Adipose tissue (tissue), 3 donors: ENCODE data around the gene AIRE. TPM values are rescaled to one million over a fixed set of nuclear protein-coding genes. Genes with fewer than 3 reads are reported as not detected.

ENCODE experiments used
- H3K27ac ChIP-seq: one replicate; pipeline ENCODE4 v1.5.1; 2013; ENCODE audit warnings: low read depth, low read length
- WGBS, 3 donors: extraction: QIAGEN DNeasy Blood & Tissue Kit; methylation state at CpG; one replicate each; pipeline ENCODE4 v1.1.7; 2013; 5-methylcytosine and 5-hydroxymethylcytosine counted together
- polyA plus RNA-seq, 3 donors: library from polyadenylated mRNA; stranded (reverse); fragments of 200-250 nt; gene quantifications; one replicate each; pipeline ENCODE4 v1.2.3, GENCODE V29; 2013
- donor health status: healthy with polysubstance abuse.
- donor health status: Bipolar disorder and iron deficiency.
- donor health status: healthy.

Gene AIRE
- polyA plus RNA-seq, 3 donors, result 0.03 to 0.15 TPM; not detected in 1

DNA sequence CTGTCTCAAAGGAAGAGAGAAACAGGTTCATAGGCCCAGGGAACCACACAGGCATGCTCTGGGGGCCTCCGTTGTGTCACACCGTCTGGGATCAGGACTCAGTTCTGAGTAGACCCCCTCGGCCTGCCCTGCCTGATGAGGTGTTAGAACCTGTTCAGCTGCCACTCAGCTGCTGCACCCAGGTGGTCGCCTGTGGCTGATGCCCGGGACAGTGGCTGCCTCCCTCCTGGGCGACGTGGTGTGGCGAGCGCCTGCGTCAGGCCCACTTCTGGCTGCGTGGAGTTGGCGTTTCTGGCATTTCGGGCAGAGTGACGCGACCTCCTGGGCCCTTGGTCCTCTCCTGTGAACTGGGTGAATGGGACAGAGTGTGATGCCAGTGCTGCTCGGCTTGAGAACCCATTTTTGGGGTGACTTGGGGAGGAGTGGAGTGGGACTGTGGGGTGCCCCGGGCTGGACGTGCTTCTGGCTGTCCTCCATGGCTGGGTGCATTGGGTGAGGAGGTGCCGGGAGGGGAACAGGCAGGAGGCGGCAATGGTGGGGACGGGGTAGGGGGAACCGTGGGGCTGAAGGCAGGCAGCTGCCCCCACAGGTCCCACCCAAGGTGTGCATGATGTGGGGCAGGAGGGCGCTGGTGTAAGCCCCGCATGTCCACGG, 42.7 kb downstream of the AIRE start:
- H3K27ac ChIP-seq, result no peak overlapping the region
- WGBS, 3 donors, result 84 to 87% (median 86%) methylated on average over 25 of the region's 25 CpGs

DNA sequence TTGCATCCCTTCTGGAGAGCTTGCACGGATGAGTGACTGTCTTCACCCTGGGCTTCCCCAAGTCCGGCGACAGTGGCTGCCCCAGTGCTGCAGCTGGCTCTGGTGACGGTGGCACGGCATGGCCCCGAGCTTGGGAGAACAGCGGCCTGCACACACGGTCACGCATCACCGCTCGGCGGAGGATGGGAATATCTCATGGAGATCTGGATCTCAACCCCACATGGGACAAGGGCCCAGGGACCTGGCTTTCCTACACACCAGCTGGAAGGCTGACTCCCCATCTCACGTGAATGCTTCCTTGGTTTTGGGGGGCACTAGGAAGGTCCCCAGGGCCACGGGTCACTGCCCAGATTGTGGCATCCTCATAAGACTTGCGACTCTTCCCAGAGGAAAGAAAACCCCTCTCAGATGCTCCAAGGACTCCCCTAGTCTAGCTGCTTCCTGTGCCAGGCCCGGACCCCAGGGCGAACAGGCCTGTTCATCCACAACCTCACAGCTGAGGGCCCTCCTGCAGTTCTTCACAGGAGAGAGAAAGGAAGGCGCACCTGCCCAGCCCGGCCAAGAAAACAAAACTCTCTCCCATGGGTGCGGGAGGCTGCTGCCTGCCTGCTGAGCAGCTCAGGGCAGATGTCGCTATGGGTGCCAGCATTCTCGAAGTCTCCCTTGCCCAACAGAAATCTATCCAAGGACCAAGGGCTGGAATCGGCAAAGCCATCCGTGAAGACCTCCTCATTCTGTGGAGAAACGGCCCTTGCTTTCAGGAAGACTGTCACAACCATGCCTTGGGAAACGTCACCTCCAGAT, 43.6 kb downstream of the AIRE start:
- WGBS, 3 donors, result 74 to 83% (median 80%) methylated on average over 26 of the region's 26 CpGs
- no peak overlapping the region for H3K27ac ChIP-seq

DNA sequence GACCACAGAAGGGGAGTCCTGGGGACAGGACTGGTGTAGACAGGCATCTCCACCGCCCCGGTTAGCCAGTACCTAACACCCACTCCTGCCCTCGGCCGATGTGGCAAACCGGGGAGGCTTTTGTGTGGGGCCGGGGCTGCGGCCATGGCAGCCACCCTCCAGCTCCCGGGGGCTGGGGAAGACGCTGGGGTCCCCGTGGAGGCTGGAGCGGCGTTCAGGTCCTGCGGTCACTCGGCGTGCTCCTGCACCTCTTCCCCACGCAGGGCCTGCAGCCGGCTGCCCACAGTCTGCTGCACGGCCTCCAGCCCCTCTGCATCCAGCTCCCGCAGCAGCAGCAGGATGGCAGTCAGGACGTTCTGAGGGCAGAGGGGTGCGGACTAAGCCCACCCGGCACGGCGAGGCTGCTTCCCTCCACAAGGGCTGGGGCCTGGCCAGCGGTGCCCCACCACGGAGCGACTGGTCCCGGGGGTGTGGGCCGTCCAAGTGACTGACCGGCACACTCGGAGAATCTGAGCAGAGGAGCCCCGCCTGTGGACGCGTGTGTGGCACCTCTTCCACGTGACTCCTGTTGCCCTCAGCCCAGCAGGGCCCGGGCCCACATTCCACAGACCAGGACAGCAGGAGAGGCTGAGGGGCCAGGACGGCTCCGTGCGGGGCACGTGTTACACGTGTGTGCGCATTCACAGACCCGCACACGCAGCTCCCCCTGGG, 44.5 kb downstream of the AIRE start:
- H3K27ac ChIP-seq, result no peak overlapping the region
- 89 to 92% (median 92%) methylated on average over 40 to 44 of the region's 44 CpGs for WGBS, 3 donors

DNA sequence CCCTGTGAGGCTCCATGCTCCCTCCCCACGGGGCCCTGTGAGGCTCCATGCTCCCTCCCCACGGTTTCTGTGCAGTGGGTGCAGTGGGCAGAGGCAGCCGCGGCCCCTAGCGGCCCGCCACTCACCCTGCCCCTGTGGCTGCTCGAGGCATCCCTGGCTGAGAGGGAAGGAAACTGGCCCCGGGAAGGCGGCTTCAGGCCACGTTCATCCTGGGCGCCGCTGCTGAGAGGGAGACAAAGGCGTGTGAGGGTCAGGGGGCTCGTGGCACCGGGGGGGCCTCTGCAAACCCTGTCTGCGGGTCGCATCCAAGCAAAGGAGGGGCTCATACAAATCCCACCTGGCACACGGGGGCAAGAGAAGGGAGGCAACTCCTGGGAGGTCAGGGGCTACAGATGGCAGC, 45.0 kb downstream of the AIRE start:
- WGBS, 3 donors, result 78 to 89% (median 82%) methylated on average over 18 of the region's 18 CpGs
- H3K27ac ChIP-seq, result no peak overlapping the region

DNA sequence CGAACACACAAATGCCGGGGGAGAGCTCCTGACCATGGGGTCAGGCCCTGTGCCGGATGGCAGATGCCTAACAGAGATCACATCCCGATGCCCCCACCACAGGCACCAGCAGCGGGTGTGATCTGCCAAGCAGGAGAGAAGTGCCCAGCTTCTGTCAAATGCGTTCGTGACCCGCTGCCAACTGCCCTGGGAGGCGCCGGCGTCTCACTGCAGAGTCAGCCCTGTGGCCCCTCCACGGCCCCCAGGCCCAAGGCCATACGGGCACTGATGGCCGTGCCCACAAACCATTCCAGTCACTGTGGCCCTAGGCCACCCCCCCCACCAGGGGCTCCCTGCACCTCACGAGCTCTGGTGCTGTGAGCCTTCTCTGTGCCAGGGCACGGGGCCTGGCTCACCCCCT, 45.5 kb downstream of the AIRE start:
- 84 to 87% (median 84%) methylated on average over 16 of the region's 16 CpGs for WGBS, 3 donors
- no peak overlapping the region for H3K27ac ChIP-seq

DNA sequence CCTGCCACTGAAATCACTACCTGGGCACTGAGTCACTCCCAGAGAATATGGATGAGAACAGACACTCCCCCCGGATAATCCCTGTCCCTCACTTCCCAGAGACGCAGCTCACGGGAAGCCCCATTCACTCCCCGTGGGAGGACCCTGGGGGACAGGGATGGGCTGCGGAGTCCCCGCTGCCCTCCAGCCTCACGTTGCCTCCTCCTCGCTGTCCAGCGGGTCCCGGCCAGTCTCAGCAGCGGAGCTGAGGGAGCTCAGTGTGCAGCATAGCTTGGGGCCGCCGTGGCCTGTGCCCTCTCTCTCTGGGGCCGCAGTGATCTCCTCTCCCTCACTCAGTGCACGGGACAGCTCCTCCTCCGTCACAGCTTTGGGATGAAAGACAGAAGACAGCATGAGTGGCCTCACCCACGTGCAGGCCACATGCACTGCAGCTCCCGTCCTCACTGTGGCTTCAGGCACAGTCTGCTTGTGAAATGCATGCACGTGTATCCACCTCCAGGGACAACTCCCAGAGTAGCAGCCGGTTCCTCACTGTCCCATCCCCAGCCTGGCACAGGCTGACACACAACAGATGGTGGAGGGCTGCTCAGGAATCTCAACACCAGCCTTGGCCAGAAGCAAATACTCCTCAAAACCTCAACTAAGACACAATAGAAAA, 46.1 kb downstream of the AIRE start:
- 77 to 82% (median 79%) methylated on average over 18 to 20 of the region's 20 CpGs for WGBS, 3 donors
- no peak overlapping the region for H3K27ac ChIP-seq

DNA sequence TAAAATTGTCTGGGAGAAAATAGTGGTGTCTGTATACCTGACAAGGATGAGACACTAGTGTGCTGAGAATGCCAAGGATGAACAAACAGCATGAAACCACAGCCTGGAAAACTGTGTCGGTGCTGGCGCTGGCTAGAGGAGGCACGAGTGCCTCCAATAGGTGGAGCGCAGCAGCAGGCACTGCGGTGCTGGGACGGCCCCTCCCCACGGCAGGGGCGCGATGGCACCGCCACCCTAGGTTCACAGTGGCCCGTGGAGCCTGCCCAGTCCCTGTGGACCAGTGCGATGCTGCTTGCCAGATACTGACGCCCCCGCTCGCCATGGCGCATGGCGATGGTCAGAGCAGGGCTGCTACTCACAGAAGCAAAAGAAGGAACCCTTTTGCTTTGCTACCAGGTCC, 46.7 kb downstream of the AIRE start:
- 89 to 93% (median 90%) methylated on average over 17 of the region's 17 CpGs for WGBS, 3 donors
- H3K27ac ChIP-seq, result no peak overlapping the region

DNA sequence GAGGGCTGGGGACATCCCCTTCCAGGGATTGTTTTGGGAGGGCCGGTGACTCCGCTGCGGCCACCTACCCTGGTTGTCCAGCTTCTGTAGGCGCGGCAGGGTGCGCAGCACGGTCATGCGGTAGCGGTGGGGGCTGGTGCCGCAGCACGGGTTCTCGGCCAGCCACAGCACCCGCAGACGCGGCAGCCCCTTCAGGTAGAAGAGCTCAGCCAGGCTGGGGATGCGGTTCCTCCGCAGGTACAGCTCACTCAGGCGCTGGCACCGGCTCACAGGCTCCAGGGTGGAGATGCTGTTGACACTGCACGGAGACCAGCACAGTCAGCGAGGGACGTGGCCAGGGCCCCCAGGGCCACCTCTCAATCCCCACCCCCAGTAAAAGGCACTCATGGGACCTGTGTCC, 47.3 kb downstream of the AIRE start:
- H3K27ac ChIP-seq, result no peak overlapping the region
- WGBS, 3 donors, result 95 to 97% (median 96%) methylated on average over 20 to 22 of the region's 22 CpGs

DNA sequence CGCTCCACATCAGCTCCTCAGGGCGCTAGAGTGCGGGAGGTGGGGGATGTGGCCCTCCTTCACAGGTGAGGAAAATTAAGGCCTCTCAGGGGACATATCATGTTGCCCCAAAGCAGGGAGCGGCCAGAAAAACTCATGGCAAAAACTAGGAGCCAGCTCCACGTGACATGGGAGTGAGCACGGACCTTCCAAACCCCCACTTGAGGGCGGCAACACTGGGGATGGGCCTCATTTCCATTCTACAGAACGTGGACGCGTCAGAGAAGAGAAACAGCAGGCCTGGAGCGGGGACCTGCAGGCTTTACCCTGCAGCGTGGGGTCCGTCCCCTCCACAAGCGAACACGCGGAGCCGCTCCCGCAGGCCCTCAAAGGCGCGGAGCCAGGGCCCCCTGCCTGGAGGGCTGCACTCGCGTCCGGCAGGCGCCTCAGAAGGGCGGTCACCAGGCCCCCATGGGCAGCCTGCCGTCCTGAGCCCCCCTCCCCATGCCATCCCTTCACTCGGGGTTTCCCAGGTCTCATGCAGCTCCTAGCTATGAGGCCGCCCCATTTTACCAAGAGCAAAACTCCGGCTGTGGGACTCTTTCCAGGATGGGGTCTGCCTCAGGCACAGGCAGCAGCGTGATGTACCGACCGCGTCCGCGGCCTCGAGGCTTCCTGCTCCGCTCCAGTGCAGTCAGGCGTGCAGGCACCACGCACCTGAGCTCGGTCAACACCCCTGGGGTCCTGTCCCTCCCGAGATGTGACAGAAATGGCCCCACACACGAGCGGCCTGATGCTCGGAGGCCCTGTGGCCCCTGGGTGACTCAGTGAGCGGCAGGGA, 48.0 kb downstream of the AIRE start:
- 83 to 88% (median 86%) methylated on average over 45 of the region's 45 CpGs for WGBS, 3 donors
- no peak overlapping the region for H3K27ac ChIP-seq

DNA sequence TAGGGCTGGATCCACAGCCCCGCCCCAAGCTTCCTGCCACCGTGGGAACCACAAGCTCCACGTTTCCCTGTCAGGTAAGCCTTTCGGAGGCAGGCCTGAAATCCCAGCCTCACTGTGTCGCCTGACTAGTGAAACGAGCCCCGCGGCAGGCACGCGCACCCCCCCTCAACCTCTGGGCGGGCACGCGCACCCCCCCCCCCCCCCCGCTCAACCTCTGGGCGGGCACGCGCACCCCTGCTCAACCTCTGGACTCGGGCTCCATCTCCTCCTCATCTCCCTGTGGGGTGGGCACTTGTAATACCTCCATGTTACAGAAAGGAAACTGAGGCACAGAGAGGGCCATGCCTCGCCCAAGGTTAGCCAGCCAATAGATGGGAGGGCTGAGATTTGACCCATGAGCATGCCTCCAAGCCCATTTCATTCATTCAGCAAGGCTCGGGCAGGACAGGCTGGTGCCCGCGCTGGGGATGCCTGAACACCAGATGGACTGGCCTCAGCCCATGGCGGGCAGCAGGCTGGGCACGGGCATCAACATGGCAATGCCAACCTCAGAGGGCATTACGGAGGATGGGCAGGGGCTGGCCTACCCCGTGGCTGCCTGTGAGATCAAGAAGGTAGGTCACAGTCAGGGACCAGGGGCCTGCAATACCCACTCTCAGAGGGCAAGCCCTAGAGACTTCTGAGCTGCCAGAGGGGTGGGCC, 48.8 kb downstream of the AIRE start:
- WGBS, 3 donors, result 86 to 92% (median 88%) methylated on average over 23 to 25 of the region's 26 CpGs
- H3K27ac ChIP-seq, result no peak overlapping the region

DNA sequence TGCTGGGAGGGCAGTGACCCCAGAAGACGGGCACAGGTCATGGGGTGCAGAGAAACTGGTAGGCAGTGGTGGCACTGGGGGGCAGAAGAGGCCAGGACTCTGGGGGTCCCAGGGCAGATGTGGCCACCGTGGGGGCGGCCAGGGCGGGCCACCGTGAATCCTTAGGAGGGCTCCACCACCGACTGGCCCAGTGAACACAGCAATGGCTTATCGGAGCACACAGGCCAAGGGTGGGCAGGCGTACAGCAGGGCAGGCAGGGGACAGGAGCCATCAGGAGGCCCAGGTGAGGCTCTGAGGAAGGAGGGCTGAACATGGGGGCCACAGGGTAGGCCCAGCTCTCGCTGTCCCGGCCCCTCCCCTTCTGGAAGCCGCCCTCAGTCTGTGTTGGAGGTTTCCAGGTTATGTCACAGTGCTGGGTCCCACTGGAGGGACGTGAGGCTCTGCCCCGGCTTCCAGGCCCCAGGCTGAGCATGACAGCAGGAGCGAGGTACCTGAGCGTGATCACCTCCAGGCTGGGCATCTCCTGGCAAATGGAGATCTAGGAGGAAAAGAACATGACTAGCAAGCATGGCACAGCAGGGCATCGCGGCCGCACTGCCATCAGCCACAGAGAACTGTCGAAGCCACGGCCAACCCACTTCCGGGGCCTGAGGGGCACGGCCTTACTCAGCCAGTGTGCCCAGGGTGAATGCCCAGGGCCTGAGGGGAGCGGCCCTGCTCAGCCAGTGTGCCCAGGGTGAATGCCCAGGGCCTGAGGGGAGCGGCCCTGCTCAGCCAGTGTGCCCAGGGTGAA, 49.8 kb downstream of the AIRE start:
- WGBS, 3 donors, result 93 to 97% (median 96%) methylated on average over 20 to 23 of the region's 24 CpGs
- no peak overlapping the region for H3K27ac ChIP-seq

DNA sequence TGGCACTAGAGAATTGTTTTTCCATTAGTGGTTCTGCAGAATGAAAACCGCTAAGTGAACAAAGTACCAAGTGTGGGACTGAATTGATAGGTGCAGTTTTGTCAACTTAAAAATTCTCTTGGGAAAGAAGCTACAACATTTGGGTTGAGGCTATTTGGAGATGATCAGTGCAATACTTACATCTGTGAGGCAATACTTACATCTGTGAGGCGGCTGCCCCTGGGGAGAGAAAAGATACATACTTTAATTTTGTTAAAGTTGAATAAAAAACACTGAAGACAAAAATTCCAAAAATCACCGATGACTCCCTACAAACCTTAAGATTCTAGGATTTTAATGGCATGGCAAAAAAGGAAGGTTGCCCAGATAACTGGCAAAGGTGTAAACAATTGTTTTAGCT, 51.8 kb downstream of the AIRE start:
- 59 to 74% (median 64%) methylated on average over 3 of the region's 3 CpGs for WGBS, 3 donors
- no peak overlapping the region for H3K27ac ChIP-seq

DNA sequence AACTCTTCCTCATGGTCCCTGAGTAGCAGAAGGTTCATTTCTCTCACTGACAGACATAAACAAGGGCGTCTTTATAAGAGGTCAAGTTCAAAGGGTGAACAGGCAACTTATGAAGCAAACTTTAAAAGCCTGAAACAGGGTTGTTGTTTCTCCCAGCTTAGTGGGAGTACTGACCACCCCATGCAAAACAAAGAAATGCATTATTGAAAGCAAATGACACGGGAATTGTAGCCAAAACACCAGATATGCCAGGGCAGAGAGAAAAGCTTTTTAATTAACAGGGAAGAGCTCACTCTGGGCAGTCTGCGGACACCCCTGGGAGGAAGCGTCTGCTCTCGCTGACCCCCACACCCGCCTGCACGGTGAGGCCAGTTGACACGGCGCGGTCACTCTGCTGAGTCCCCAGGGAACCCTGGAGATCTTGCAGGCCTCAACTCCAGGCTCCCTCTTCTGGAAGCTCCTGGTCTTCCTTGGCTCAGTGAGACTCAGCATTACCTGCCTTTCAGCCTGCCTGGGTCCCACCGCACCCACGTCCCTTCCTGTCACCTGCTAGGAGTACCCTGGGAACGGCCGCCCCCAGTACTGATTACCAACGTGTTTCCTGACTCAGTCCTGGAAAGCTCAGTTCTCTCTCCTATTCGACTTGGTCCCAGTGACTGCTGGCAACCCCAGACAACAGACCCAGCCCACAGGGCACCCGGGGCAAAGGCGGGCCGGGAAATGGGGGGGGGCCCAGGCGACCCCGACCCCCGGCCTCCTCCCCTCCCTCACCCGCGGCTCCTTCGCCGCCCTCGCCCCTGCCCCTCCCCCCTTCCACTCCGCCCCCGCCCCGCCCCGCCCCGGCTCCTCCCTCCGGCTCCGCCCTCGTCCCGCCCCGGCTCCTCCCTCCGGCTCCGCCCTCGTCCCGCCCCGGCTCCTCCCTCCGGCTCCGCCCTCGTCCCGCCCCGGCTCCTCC, 52.5 kb downstream of the AIRE start:
- 9 to 11% (median 9%) methylated on average over 19 to 35 of the region's 47 CpGs for WGBS, 3 donors
- H3K27ac ChIP-seq, result no peak overlapping the region

DNA sequence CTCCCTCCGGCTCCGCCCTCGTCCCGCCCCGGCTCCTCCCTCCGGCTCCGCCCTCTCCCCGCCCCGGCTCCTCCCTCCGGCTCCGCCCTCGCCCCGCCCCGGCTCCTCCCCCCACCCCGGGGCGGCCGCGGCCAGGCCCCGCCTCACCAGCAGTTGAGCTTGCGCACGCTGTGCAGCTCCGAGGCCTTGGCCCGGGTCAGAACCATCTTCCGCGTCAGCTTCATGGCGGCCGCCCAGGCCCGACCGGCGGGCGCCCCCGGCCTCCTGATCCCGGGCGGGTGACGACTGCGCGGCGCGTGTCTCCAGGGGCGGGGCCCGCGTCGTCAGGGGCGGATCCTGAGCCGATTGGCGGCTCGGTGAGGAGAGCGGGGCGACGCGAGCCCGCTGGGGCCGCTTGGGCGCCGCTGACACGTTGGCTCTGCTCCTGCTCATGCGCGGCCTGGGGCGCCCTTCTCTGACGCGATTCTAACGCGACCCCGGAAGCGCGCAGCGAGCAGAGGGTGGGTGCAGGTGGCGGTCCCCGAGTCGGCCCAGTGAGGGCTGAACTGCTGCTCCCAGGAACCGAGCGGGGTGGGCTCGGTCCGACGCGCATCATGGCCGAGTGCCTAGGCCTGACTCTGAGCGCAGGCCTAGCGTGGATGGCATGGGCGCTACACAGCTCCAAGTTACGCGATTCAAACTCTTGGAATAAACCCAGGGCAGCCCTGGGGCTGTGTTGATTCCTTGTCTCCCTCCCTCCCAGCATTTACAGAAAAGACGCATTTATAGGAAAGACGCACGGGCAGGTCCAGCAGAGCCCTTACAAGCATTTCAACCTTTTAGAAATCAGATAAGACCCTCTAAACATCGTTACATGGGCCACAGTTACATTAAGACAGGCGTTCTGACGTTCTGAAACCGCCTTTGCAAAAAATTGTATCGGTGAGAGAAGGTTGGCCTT, 53.6 kb downstream of the AIRE start, which contains the start of gene CFAP410:
Gene CFAP410, minus strand, starts transcription at position 420 of the 940 bp plus-strand sequence. Its CDS starts 196 bp downstream, at position 224.
- H3K27ac ChIP-seq, result peak within 1 kb of the TSS; percentile 85
- WGBS, 3 donors, result 0 to 1% (median 1%) methylated on average over 64 to 88 of the region's 90 CpGs
